OCI-LY3 (cell line): ENCODE results near the gene PLCB1.

Experiments
- CTCF ChIP-seq: fragments of 200-600, 300-600 bp; sonication (generic); IDR thresholded peaks from 2 replicates; pipeline ENCODE4 v1.5.1; 2014; ENCODE audit warnings: antibody characterized with exemption, low read length, low read depth
- EZH2phosphoT487 ChIP-seq: fragments of 200-600 bp; shearing (Covaris generic); IDR thresholded peaks from 2 replicates; pipeline ENCODE4 v1.6.1; 2018; ENCODE audit warnings: antibody characterized with exemption, mixed run types, low read depth

GRCh38 chr20:8232332-8232731 is 100.3 kb downstream of the PLCB1 start:
- TF ChIP-seq CTCF (no peak), EZH2phosphoT487 (no peak)
